GM18502 (cell line): Measurements from ENCODE around the gene FARSB.

ENCODE experiments used
- ATAC-seq: cut with Tn5 transposase; IDR thresholded peaks from one replicate; pipeline ENCODE4 v1.9.1; 2021; ENCODE audit warnings: mild to moderate bottlenecking; ENCODE audit not compliant: unreplicated experiment, poor library complexity

FARSB gene

DNA sequence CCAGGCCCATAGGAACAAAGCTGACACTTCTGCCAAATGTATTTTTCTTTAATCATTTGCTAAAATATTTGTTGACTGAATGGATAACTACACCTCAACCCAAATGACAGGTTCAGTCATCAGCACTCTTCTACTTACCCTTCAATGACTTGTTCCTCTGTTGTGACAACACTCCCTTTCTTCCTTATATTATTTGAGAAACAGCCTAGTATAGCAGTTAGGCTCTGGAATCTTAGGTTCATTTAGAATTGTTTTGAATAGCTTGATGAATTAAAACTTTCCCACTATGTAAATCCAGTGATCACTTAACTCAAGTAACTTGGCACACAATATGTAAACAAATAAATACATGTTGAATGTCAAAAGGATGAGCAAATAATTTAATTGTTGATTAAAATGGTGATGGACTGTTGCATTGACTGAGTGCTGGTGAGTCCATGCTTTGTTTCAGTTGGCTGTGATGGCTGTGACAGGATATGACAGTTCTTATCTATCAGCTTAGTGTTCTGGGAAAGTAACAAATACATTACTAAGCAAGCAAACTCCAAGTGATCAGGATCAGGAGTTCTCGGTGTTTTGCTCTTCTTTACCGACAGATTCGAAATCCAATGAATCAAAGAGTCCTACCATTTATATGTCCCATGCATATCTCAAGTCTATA lies 12.7 kb upstream of the FARSB start:
- no peak for ATAC-seq

DNA sequence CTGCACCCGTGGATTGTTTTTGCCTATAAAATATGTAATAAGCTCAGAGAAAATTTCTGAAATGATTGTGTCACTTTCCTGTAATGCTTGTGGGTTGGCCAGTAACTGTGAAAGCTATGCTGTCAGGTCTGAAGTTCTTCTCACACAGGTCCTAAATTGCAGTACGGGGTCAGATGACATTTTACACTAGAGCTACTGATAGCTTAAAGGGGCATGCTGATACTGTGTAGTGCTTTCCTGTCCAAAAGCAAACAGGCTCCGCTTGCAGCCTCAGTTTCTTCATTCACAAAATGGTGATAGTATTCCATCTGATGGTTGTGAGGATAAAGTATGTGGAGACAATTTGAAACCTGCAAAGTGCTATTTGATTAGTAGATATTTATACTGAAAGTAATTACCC lies 7.6 kb upstream of the FARSB start:
- no peak for ATAC-seq

DNA sequence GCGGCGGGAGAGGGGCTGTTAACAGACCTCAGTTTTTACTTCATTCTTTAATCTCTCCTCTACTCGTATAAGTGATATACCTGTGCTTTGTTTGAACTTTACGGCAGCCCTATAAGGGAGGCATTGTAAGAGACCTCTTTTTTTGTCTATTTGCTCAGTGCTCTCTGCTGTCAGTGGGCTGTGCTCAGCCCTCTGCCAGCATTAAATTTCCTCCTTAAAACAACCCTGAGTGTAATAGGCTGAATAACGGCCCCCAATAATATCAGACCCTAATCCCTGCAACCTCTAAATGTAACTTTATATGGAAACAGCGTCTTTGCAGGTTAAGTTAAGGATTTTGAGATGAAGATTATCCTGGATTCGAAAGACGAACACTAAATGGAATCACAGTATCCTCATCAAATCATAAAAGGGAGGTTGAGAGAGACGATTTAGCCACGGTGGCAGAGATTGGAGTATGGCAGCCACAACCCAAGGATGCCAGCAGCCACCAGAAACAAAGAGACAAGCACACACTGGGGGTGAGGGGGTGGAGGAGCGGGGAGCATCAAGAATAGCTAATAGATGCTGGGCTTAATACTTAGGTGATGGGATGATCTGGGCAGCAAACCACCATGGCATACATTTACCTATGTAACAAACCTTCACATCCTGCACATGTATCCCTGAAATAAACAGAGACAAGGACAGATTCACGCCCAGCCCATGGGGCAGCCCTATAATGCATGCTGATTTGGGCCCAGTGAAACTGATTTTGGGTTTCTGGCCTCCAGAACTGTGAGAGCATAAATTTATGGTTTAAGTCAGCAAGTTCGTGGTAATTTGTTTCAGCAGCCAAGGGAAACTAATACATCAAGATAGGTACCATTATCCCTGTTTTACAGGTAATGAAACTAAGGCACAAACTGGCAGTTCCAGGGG lies 894 bp upstream of the FARSB start:
- ATAC-seq = peak; percentile 27

DNA sequence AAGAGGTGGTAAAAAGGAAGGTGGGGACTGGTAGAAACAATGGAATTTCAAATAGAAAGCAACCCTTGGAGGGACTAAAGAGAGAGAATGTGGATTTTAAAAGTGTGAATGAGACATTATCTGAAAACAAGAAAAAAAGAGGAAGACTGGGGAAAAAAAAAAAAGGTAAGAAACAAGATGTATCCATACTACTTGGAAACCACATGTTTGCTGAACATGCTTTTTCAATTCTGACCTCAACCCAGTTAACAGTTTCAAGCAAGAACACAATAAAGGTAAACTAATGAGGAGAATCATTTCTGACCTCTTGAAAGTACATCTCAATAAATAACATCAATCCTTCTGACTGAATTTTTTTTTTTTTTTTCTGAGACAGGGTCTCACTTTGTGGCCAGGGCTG lies 2.6 kb downstream of the FARSB start:
- no peak for ATAC-seq

DNA sequence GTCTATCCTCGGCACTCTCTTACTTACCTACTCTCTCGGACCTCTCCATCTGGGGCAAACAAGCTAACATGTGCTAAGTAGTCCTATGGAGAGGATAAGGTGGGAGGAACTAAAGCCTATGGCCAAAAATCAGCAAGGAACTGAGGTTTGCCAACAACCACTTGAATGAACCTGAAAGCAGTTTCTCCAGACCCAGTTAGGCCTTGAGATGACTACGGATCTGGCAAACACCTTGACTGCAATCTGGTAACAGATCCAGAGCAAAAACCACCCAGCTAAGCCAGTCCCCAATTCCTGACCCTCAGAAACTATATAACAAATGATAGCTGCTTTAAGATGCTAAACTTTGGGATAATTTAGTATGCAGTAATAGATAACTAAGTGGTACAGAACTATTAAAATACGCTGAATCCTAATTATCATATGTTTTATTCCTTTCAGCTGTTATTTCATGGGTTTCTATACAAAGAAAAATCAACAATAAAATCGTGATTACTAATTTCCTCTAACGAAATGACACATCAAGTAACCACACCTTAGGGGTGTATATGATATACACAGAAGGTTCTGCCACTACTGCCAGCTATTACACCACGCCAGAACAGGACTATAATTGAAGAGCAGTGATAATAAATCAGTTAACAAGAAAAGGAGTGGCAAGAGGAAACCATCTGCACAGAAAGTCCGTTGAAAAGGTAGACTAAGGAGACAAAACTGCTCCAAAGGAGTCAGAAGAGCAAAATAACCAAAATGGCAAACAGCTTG lies 3.2 kb downstream of the FARSB start:
- ATAC-seq = no peak

DNA sequence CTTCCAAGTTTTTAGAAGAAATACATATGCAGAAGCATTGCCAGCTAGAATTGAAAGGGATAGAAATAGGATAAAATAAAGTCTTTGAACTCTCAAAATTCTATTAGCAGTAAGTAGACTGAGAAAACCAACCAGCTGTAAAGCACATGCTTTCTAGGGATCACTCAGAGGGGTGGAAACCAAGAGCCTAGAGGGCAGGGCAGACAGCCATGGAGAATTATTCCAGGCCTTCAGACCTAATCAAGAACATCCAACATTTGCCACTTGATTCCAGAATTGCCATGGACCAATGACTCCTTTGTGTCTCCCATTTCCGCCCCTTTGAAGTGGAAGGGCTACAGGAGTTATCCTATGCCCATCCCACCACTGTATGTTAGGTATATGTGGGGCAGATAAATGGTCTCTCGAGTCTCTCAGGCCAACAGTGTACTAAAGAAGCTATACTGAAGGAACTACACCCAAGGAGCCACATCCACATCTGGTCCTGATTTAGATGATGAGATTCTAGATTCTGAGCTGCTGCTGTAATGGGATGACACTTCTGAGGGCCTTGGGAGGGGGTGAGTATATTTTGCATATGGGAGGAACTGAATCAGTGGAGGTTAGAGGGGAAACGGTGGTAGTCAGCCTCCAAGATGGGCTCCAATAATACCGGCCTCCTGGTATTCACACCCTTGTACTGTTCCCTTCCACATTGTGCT lies 4.0 kb downstream of the FARSB start:
- no peak for ATAC-seq

DNA sequence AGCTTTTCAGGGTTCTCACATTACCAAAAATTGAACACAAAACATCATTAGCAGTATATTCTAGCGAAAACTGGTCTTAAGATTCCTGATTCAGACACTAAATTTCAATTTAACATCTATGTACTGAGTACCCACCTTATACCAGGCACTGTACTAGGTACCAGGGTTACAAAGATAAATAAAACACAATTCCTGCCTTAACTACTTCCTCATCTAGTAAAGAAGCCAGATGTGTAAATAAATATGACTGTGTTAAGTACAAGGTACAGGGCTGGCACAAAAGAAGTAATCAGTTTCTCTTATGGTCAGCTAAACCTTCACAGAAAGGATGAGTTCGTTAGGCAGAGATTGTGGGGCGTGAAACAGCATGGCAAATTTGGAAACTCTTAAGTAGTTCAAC lies 6.1 kb downstream of the FARSB start:
- ATAC-seq = no peak

DNA sequence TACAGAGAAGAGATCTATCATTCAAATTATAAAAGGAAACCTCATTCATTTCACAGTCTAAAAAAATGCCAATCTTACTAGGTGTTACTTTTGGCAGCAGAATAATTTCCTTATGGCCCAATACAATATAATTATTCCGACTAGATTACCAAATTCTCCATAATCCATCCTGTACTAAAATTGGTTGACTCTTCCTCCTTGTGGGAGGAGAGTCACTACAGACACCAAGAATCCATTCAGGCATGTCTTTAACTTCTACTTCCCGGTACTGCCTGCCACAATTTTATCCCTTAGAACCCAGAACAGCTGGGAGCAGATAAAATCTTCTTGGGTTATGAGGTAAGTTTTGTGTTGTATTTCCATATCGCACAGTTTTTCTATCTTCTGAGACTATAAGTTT lies 9.9 kb downstream of the FARSB start:
- no peak for ATAC-seq

DNA sequence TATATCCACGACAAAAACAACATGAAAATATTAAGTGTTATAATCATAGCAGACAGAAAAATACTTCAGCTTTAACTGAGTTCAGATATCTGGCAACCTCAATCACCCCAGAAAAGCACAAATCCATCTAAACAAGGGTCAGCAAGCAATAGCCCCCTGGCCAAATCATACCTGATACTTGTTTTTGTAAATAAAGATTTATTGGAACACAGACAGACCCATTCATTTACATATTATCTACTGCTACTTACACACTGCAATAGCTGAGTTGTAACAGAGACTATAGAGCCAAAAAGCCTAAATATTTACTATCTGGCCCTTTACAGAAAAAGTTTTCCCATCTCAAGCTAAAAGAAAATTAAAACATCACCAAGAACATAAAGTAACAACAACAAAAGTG lies 12.8 kb downstream of the FARSB start:
- ATAC-seq = no peak

DNA sequence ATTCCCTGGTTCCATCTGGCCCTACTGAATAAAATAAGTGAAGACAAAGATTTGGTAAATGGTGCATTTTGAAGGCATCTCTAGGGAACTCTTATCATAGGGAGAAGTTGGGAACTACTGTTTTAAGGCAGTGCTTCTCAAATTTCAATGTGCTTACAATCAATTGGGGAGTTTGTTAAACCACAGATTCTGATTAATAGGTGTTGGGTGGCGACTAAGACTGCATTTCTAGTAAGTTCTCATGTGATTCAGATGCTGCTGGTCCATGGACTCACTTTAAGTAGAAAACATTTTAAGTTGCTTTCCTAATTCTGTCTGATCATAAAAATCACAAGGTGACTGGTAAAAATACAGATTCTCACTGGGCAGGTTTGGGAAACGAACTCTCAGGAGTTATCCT lies 14.6 kb downstream of the FARSB start:
- ATAC-seq = no peak

DNA sequence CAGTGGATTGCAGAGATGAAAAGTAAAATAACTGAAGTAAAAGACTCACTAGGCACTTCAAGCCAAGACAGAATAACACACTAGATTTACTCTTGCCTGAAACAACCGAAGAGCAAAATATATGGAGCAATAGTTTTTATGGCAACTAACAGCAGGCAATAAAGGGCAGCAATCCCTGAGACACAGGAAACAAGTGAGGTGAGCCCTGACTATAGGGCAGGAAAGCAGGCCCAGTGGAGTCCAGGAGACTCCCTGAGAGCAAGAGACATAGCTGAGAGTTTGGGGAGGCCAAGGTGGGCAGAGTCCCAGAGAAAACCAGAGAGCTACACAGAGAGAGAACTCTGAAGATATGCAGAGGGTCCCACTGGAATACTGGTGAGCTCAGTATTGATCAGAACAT lies 18.8 kb downstream of the FARSB start:
- ATAC-seq = no peak

DNA sequence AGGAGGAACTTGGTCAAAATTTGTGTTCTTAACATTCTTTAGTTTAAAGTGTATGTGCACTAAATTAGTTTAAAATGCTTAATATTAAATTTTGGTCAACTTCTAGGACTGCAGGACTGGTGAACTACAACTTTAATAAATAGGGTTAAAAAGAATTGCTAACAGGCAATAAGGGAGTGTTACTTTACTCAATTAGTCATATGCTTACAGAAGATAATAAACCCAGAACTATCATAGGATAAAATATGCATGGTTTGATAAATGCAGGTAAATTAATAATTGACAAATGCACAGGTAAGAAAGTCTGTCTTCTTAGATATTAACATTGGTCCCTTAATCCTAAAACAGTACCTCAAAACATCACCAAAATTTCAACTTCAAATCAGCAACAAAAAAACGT lies 20.6 kb downstream of the FARSB start:
- ATAC-seq = no peak

DNA sequence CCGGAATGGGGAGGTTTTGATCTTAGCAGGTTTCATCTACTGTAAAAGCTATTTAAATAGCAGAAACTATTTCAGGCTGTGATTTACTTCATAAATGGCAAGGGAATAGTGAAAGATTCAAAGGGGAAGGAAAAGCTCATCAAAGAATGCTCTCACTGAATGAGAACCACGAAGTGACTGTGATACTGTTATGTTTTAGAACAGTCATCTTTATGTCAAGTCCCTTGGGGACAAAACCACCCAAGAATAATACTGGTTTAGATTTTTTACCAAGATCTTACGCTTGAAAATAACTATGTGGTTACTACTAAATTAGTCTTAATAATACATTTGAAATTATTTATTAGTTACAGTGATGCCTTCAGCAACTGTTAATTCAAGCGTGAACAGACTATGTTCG lies 28.1 kb downstream of the FARSB start:
- ATAC-seq = no peak

DNA sequence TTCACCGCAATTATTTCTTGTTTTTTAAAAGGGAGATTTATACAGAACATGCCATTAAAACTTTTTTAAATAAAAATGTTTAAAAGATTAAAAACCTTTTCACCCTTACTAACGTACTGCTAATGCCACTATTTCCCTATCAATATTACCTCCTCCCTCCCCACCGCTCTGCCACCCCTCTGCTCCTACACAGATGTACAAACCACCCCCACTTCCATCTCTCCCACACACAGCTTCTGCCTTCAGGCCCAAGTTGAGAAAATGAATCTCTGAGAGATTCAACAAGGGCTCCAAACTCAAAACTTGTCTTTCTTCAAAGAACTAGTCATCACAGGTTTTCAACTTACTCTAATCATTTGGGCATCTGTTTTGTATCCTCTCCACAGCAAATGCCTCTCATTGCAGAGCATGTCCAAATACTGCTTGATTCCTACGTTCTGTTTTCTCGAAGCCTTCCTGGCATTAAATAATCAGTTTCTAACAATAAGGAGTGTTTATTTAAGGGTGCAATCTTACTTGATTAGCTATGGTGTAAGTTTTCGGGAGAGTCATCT lies 32.1 kb downstream of the FARSB start:
- ATAC-seq = no peak

DNA sequence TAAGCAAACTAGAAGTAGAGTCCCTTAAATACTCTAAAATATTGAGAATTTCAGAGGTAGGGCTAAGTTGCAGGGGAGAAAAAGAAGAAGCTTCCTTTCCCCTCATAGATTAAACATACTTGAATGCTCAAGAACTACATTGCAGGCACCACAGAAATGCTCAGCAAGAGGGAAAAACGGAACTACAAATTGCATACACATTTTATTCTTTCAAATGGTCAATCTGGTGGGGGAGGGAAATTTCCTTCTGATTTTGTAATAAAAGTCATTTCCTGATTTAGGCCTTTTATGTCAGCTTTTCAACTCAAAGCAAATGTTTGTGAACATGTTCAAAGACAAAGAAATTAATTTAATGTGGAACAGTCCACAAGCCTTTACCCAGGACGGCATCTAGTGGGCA lies 33.0 kb downstream of the FARSB start:
- ATAC-seq = no peak

DNA sequence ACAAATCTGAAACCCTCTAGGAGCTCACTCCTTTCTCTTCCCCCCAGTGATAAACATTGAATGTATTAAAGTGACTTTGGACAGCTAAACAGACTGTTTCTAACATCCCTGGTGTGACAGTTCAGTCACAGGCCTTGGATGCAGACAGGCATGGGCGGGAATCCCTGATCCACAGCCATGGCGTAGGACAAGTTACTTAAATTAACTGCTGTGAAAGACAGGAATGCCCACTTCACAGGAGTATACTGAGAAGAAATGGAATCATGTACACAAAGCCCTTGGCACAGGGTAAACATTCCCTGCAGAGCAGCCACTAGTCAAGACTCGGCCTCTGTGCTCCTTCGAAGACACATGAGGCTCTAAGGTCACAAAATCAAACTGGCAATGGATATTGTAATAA lies 34.0 kb downstream of the FARSB start:
- ATAC-seq = no peak

DNA sequence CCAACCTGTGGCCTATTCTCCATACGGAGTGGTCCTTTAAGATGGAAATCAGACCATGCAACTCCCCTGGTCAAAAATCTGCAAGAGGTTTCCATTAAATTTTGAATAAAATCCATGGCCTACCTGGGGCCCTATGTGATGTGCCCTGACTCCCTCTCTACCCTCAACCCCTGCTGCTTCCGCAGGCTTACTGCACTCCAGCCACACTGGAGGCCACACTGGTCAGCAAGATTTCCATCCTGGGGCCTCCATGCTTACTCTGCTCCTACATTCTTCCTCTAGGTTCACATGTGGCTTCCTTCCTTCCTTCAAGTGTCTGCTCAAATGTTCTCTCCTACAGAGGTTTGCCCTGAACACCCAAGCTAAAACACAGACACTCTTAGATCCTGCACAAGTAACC lies 40.6 kb downstream of the FARSB start:
- no peak for ATAC-seq

DNA sequence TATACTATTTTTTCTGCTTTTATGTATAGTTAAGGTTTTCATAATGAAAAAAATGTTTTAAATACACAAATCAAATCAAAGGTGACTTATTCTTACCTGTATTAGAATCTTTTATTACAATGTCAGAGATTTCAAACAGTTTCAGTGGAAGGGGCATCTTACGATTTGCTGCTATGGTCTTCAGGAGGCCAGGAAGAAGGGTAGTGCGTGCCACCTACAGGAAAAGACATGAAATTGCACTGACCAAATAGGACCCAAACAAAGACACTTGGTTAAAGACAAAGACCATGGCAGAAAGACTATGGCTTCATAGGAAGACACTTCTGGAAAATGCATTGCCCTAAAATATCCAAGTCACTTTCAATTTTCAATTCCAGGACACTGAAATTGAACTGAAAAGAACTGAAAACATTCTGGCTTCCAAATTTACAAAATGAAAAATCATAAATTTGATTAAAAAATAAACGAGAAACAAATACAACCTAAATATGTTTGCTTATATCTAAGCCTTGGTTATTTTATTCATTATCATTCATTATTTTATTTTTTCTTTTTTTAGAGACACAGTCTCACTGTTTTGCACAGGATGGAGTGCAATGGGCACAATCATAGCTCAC lies 42.1 kb downstream of the FARSB start:
- ATAC-seq = peak; percentile 93

DNA sequence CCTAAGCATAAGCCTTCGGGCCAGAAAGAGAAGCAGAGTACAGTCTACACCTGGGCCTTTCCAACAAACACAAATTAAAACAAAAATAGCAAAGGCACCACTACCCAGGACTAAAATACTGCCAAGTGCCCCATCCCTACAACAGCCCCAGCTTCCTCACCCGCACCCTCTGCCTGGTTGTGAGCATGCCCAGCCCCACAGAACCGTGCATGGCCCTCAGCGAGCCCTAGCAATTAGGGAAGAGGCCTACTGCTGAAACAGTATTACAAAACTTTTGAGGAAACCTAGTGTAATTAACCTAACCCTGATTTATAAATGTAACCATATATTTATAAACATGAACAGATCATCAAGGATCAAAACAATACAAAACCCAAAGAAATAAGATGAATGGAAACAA lies 44.2 kb downstream of the FARSB start:
- no peak for ATAC-seq

DNA sequence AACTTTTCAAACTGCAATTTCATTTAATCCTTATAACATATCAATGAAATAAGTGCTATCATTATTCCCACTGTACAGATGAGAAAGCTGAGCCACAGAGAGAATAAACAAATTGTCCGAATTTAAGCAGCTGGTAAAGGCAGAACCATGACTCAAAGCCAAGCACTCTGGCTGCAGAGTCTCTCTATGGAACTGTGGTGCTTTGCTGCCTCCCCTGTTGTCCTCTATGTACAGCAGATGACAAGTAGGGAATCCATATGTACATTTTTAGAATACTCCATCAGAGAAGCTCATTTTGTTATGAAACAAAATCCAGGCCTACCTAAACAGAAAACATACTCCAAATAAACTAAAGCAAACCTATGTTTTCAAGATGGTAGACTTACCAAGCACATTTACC lies 45.1 kb downstream of the FARSB start:
- ATAC-seq = no peak
